NK-92 treated with Interleukin-12 subunit alpha and Interleukin-12 subunit beta, amount 100 ng/mL, for 24 hours (cell line): ENCODE data around the gene BCKDHB.

Experiments used
- DNase-seq: peaks from one replicate; lab custom pipeline; 2025; lab: John Stamatoyannopoulos, UW

Gene BCKDHB

GRCh38 chr6:80151635-80152034, 45.2 kb downstream of the BCKDHB start:
- no peak for DNase-seq

GRCh38 chr6:80154160-80154559, 47.7 kb downstream of the BCKDHB start:
- no peak for DNase-seq

GRCh38 chr6:80156221-80156620, 49.8 kb downstream of the BCKDHB start:
- no peak for DNase-seq

GRCh38 chr6:80158478-80158989, 52.1 kb downstream of the BCKDHB start:
- no peak for DNase-seq

GRCh38 chr6:80161434-80161833, 55.0 kb downstream of the BCKDHB start:
- no peak for DNase-seq

GRCh38 chr6:80163754-80164187, 57.3 kb downstream of the BCKDHB start:
- no peak for DNase-seq

- no peak for DNase-seq
Observed at GRCh38 chr6:80165143-80165542, 58.7 kb downstream of the BCKDHB start.

GRCh38 chr6:80165819-80166218, 59.3 kb downstream of the BCKDHB start:
- no peak for DNase-seq

- DNase-seq, result no peak
Observed at GRCh38 chr6:80170433-80170832, 64.0 kb downstream of the BCKDHB start.

GRCh38 chr6:80173411-80173810, 66.9 kb downstream of the BCKDHB start:
- DNase-seq, result no peak

- DNase-seq, result no peak
Observed at GRCh38 chr6:80174900-80175572, 68.6 kb downstream of the BCKDHB start.

- DNase-seq, result no peak
Observed at GRCh38 chr6:80179695-80180094, 73.2 kb downstream of the BCKDHB start.

- no peak for DNase-seq
Observed at GRCh38 chr6:80181352-80182081, 75.0 kb downstream of the BCKDHB start.

- DNase-seq, result no peak
Observed at GRCh38 chr6:80182308-80182707, 75.8 kb downstream of the BCKDHB start.

GRCh38 chr6:80183019-80183795, 76.7 kb downstream of the BCKDHB start:
- no peak for DNase-seq

GRCh38 chr6:80185492-80185891, 79.0 kb downstream of the BCKDHB start:
- DNase-seq, result no peak

GRCh38 chr6:80186082-80186481, 79.6 kb downstream of the BCKDHB start:
- no peak for DNase-seq

- no peak for DNase-seq
Observed at GRCh38 chr6:80196906-80197305, 90.4 kb downstream of the BCKDHB start.

GRCh38 chr6:80197474-80197873, 91.0 kb downstream of the BCKDHB start:
- no peak for DNase-seq

GRCh38 chr6:80197986-80198385, 91.5 kb downstream of the BCKDHB start:
- DNase-seq, result no peak

GRCh38 chr6:80203283-80203682, 96.8 kb downstream of the BCKDHB start:
- DNase-seq, result no peak

- DNase-seq, result no peak
Observed at GRCh38 chr6:80205404-80205803, 98.9 kb downstream of the BCKDHB start.

- no peak for DNase-seq
Observed at GRCh38 chr6:80206758-80207157, 100.3 kb downstream of the BCKDHB start.
